ENCODE measurements around the gene GAS5. TPM values are rescaled to one million over a fixed set of nuclear protein-coding genes. Genes with fewer than 3 reads are reported as not detected.

Gene GAS5
- total RNA-seq, 1 donor from 2014 or later: 397 TPM

DNA sequence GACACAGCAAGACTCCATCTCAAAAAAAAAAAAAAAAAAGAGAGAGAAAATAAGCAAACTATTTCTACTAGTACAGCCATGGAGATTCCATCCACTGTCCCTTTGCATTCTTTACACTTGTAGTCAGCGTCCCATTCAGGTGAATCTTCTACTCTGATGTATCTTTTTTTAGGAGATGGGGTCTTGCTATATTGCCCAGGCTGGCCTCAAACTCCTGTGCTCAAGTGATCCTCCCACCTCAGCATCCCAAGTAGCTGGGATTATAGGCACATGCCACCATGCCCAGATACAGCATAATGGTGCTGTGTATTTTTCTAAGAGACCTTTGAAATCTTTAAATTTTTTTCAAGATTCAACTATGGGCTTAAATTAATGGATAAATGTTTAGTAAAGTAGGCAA, 35.0 kb downstream of the GAS5 start:
- TF ChIP-seq, protein P1, sequence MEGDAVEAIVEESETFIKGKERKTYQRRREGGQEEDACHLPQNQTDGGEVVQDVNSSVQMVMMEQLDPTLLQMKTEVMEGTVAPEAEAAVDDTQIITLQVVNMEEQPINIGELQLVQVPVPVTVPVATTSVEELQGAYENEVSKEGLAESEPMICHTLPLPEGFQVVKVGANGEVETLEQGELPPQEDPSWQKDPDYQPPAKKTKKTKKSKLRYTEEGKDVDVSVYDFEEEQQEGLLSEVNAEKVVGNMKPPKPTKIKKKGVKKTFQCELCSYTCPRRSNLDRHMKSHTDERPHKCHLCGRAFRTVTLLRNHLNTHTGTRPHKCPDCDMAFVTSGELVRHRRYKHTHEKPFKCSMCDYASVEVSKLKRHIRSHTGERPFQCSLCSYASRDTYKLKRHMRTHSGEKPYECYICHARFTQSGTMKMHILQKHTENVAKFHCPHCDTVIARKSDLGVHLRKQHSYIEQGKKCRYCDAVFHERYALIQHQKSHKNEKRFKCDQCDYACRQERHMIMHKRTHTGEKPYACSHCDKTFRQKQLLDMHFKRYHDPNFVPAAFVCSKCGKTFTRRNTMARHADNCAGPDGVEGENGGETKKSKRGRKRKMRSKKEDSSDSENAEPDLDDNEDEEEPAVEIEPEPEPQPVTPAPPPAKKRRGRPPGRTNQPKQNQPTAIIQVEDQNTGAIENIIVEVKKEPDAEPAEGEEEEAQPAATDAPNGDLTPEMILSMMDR (IDR thresholded peaks at IDR 0.05; ENCODE audit: unreplicated experiment): no peak
- Mint-ChIP-seq H3K9me3 (ENCODE audit: unreplicated experiment) (no peaks in the 10 kb centered on the region), H3K4me3 (ENCODE audit: unreplicated experiment) (no peak overlapping the region), H3K4me1 (ENCODE audit: unreplicated experiment) (no peaks in the 10 kb centered on the region), H3K27ac (ENCODE audit: unreplicated experiment) (no peak overlapping the region), H3K27me3 (ENCODE audit: unreplicated experiment) (no peaks in the 10 kb centered on the region), H3K36me3 (ENCODE audit: low read depth, unreplicated experiment) (peaks cover 7% of the 10 kb centered on the region)
- DNase-seq (ENCODE audit: low spot score): no peak

DNA sequence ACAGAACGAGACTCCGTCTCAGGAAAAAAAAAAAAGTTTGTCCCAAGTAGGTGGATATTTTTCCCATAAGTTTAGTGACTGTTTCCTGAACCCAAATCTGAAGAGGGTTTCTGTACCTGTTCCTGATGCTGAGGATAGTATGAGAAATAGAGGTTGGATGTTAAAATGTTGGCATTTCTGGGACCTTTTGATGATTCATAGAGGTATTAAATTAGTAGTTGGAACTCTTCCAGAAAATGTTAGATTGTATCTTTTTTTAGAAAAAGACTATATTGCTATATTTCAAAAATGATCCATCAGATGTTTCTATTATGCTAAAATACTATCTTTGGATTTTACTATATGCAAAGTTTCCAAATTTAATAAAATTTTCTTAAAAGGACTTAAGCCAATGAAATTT, 40.2 kb downstream of the GAS5 start:
- H3K4me3 Mint-ChIP-seq (ENCODE audit: unreplicated experiment): no peak overlapping the region
- H3K36me3 Mint-ChIP-seq (ENCODE audit: low read depth, unreplicated experiment): peaks cover 3% of the 10 kb centered on the region
- peaks cover 20% of the 10 kb centered on the region for H3K4me1 Mint-ChIP-seq (ENCODE audit: unreplicated experiment)
- no peak overlapping the region for H3K27ac Mint-ChIP-seq (ENCODE audit: unreplicated experiment)
- DNase-seq (ENCODE audit: low spot score): no peak
- TF ChIP-seq, protein P1 (IDR thresholded peaks at IDR 0.05; ENCODE audit: unreplicated experiment): no peak
- peaks cover 7% of the 10 kb centered on the region for H3K27me3 Mint-ChIP-seq (ENCODE audit: unreplicated experiment)
- H3K9me3 Mint-ChIP-seq (ENCODE audit: unreplicated experiment): no peaks in the 10 kb centered on the region

DNA sequence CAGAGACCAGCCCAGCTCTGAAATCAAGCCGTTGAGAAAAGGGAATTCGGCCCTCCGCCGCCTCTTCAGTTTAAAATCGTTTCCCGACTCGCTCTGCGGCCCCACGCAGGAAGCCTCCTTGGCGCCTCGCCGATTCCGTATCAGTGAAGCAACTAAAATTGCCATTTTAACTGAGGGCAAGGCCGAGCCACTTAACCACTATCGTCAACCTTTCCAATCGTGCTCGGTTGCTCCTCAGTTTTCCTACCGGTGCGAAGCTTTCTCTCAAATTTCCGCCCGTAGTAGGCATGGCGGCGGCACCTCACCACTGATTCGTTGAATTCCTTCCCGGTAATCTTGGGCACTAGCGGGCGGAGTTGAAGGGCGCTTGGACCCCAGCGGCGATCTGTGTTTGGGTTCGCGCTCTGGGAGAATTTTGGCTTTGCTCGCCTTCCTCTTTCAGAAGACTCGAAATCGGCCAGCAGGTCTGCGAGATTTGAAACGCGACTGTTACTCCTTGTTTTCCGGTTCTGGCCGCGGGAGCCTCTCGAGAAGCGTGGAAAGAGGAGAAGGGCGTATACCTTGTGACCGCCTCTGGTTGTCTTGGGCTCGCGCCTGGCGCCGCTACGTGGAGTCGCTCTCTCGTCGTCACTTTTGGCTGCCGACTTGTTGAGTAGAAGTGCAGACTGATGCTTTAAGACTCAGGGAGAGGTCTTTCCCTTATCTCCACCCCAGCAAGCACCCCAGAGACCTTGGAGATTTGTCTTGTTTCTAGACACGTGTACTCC, 43.3 kb downstream of the GAS5 start, which contains the start of the genes CENPL and DARS2:
TSS of gene CENPL (minus strand) at position 569 of the 767 bp plus-strand sequence. CDS start 13,584 bp downstream, outside the sequence.
TSS of gene DARS2 (plus strand) at position 359 of the 767 bp plus-strand sequence. CDS start 557 bp downstream, outside the sequence.
- DNase-seq (ENCODE audit: low spot score): peak; percentile 84
- Mint-ChIP-seq H3K27ac (ENCODE audit: unreplicated experiment) (peak within 1 kb of the TSS; percentile 98), H3K36me3 (ENCODE audit: low read depth, unreplicated experiment) (no peaks in the 10 kb centered on the region), H3K9me3 (ENCODE audit: unreplicated experiment) (no peaks in the 10 kb centered on the region), H3K27me3 (ENCODE audit: unreplicated experiment) (peaks cover 7% of the 10 kb centered on the region), H3K4me1 (ENCODE audit: unreplicated experiment) (peaks cover 20% of the 10 kb centered on the region), H3K4me3 (ENCODE audit: unreplicated experiment) (peak within 1 kb of the TSS; percentile 98)
- TF ChIP-seq, protein P1 (IDR thresholded peaks at IDR 0.05; ENCODE audit: unreplicated experiment): no peak

DNA sequence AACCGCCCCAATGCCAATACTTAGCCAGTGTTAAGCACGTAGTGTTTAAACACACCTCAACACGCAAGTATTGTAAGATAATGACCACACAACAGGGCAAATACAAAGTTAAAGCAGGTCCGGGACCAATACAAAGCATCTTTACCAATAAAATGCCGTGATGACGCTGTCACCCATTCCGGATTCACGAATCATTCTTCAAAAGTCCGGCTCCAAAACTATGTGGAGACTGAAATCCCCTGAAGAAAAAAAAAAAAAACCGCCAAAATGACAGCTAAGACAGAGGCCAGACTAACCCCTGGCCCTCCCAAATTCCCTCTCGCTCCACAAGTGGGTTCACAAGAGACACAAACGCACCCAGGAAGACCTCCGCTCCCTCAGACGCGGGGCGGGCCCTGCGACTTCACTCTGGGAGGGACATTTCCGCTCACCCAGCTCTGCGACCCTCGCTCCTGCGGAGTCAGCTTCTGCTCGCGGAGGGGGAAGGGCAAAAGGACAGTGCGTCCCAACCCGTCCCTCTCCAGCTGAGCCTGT, 43.9 kb downstream of the GAS5 start:
- Mint-ChIP-seq H3K27ac (ENCODE audit: unreplicated experiment) (peak overlapping the region; percentile 98), H3K4me3 (ENCODE audit: unreplicated experiment) (peak overlapping the region; percentile 98), H3K36me3 (ENCODE audit: low read depth, unreplicated experiment) (no peaks in the 10 kb centered on the region), H3K9me3 (ENCODE audit: unreplicated experiment) (no peaks in the 10 kb centered on the region), H3K27me3 (ENCODE audit: unreplicated experiment) (peaks cover 7% of the 10 kb centered on the region), H3K4me1 (ENCODE audit: unreplicated experiment) (peaks cover 20% of the 10 kb centered on the region)
- no peak for DNase-seq (ENCODE audit: low spot score)
- TF ChIP-seq, protein P1 (IDR thresholded peaks at IDR 0.05; ENCODE audit: unreplicated experiment): no peak

DNA sequence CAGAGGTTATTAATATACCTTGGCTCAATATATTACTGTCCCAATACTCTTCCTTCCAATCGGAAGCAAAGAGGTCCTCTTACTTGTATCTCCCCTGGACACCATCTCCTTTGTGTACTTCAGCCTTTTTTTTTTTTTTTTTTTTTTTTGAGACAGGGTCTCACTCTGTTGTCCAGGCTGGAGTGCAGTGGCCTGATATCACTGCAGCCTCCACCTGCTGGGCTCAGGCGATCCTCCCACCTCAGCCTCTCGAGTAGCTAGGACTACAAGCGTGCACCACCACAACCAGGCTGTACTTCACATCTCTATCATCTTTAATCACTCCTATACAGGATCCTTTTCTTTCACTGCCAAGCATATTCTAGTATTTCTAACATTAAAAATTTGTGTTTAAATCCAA, 46.1 kb downstream of the GAS5 start:
- TF ChIP-seq, protein P1 (IDR thresholded peaks at IDR 0.05; ENCODE audit: unreplicated experiment): no peak
- Mint-ChIP-seq H3K9me3 (ENCODE audit: unreplicated experiment) (no peaks in the 10 kb centered on the region), H3K4me1 (ENCODE audit: unreplicated experiment) (peaks cover 25% of the 10 kb centered on the region), H3K36me3 (ENCODE audit: low read depth, unreplicated experiment) (peaks cover 6% of the 10 kb centered on the region), H3K27ac (ENCODE audit: unreplicated experiment) (no peak overlapping the region), H3K4me3 (ENCODE audit: unreplicated experiment) (no peak overlapping the region), H3K27me3 (ENCODE audit: unreplicated experiment) (peaks cover 7% of the 10 kb centered on the region)
- no peak for DNase-seq (ENCODE audit: low spot score)

Measured in endothelial cell (in vitro differentiated cells).